Transverse colon (tissue), 4 donors: Measurements from ENCODE around the gene C11orf21. TPM values are rescaled to one million over a fixed set of nuclear protein-coding genes. Genes with fewer than 3 reads are reported as not detected.

ENCODE experiments used
- DNase-seq: peaks from one replicate; pipeline ENCODE4 v3.0.0-alpha.2; 2019
- H3K27ac ChIP-seq, 4 donors: fragments of 200-600 bp; sonication (generic); 2 replicates each; pipeline ENCODE4 v1.5.1; 2016 to 2018; ENCODE audit warnings: inconsistent platforms in 4 of 4
- H3K27me3 ChIP-seq: fragments of 200-600 bp; sonication (generic); 2 replicates; pipeline ENCODE4 v1.5.1; 2017; ENCODE audit warnings: inconsistent platforms
- H3K36me3 ChIP-seq, 4 donors: fragments of 200-600 bp; sonication (generic); 2 replicates each; pipeline ENCODE4 v1.5.1; 2017 to 2019; ENCODE audit warnings: inconsistent platforms in 4 of 4
- H3K4me1 ChIP-seq, 4 donors: fragments of 200-600 bp; sonication (generic); 2 replicates each; pipeline ENCODE4 v1.5.1; 2017 to 2020; ENCODE audit warnings: inconsistent platforms in 4 of 4
- H3K4me3 ChIP-seq, 4 donors: fragments of 200-600 bp; sonication (generic); 1 replicate in 1 of 4; 2 replicates in 3 of 4; pipeline versions ENCODE4 v1.5.1 to v1.6.1; 2017 to 2019; ENCODE audit warnings: inconsistent platforms in 4 of 4
- H3K9me3 ChIP-seq, 2 donors: fragments of 200-600 bp; sonication (generic); 2 replicates each; pipeline ENCODE4 v1.5.1; 2017 to 2019; ENCODE audit warnings: inconsistent platforms in 2 of 2
- EP300 ChIP-seq: sonication (generic); formaldehyde crosslinking; IDR thresholded peaks from one replicate; pipeline ENCODE4 v1.6.1; 2017; ENCODE audit warnings: antibody characterized with exemption, low read depth
- POLR2A ChIP-seq: fragments of 450-650 bp; IDR thresholded peaks from one replicate; pipeline ENCODE4 v1.6.1; 2016; ENCODE audit warnings: antibody characterized with exemption, mild to moderate bottlenecking, moderate library complexity
- POLR2AphosphoS5 ChIP-seq, 3 donors: sonication (generic); formaldehyde crosslinking; IDR thresholded peaks; one replicate each; pipeline ENCODE4 v1.6.1; 2016; ENCODE audit warnings: antibody characterized with exemption in 3 of 3
- WGBS, 2 donors: methylation state at CpG; one replicate each; pipeline ENCODE4 v1.1.5; 2018; ENCODE audit warnings: low coverage in 1 of 2; 5-methylcytosine and 5-hydroxymethylcytosine counted together
- in situ Hi-C, 4 donors: fragments of 200-750 bp; cut with MboI; loops; one replicate each; pipeline versions ENCODE4 v1.15.0 to v1.15.1; 2017; ENCODE audit warnings: low sequenced_read_pairs in 3 of 4, low pct_ligation_motif_present in 1 of 4, low pct_unique_long_range_greater_than_20kb in 1 of 4
- intact Hi-C: fragments of 100-400 bp; cut with DNase I; formaldehyde crosslinking; loops from one replicate; pipeline ENCODE4 v1.15.1; 2023; ENCODE audit warnings: low total_unique reads
- total RNA-seq, 4 donors: library from RNA; depleted of rRNA; stranded (reverse); fragments of >200 nt; gene quantifications; one replicate each; pipeline ENCODE4 v1.1.0, GENCODE V29; 2016
- TF ChIP-seq, protein P1 (sequence below), 5 experiments: fragments of 200-600 bp in 3 of 5; fragments of 450-650 bp in 2 of 5; sonication (generic) in 3 of 5; IDR thresholded peaks; 1 replicate in 2 of 5; 2 replicates in 3 of 5; pipeline ENCODE4 v1.5.1; 2016 to 2017; ENCODE audit warnings: antibody characterized with exemption in 5 of 5, inconsistent platforms in 3 of 5, mild to moderate bottlenecking in 2 of 5, moderate library complexity in 1 of 5

Gene C11orf21
- total RNA-seq, 4 donors from 2014 or later, result 0.27 TPM; not detected in 3

DNA sequence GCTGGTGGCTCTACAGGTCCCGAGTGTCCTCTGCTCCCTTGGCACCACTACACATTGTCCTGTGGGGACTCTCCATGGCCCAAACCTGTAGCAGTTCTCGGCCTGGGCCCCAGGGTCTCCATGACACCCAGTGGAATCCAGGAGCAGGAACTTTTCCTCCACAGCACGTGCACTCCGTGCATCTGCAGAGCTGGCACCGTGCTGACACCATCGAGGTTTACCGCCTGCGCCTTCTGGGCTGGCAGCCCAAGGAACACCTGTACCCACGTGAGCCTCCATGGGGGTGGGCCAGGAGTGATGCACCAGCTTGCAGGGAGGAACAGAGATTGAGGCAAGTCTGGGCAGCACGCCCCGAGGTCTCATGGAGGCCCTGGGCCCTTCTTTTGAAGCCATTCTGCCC lies 25.3 kb upstream of the C11orf21 start:
- Histone ChIP-seq H3K36me3 (no peaks in the 10 kb centered on the region), H3K27ac (no peak overlapping the region), H3K27me3 (no peaks in the 10 kb centered on the region), H3K9me3 (no peaks in the 10 kb centered on the region), H3K4me3 (no peak overlapping the region), H3K4me1 (no peaks in the 10 kb centered on the region)
- intact Hi-C loops, result no loop called here
- WGBS, 2 donors, result 84% methylated on average over 11 of the region's 11 CpGs; no CpG with 5 or more reads in 1 of the 2 donors
- in situ Hi-C loops, result no loop called here
- DNase-seq, result no peak
- TF ChIP-seq POLR2A (no peak), POLR2AphosphoS5 (IDR thresholded peaks at IDR 0.05) (no peak), EP300 (no peak)
- TF ChIP-seq, protein P1, sequence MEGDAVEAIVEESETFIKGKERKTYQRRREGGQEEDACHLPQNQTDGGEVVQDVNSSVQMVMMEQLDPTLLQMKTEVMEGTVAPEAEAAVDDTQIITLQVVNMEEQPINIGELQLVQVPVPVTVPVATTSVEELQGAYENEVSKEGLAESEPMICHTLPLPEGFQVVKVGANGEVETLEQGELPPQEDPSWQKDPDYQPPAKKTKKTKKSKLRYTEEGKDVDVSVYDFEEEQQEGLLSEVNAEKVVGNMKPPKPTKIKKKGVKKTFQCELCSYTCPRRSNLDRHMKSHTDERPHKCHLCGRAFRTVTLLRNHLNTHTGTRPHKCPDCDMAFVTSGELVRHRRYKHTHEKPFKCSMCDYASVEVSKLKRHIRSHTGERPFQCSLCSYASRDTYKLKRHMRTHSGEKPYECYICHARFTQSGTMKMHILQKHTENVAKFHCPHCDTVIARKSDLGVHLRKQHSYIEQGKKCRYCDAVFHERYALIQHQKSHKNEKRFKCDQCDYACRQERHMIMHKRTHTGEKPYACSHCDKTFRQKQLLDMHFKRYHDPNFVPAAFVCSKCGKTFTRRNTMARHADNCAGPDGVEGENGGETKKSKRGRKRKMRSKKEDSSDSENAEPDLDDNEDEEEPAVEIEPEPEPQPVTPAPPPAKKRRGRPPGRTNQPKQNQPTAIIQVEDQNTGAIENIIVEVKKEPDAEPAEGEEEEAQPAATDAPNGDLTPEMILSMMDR (IDR thresholded peaks at IDR 0.05), result no peak

- no peaks in the 10 kb centered on the region for H3K9me3 ChIP-seq
- WGBS, 2 donors, result 42 to 75% methylated on average over 1 to 2 of the region's 2 CpGs
- intact Hi-C loops (no loop called here), in situ Hi-C loops (no loop called here)
- H3K4me3 ChIP-seq, result no peak overlapping the region
- TF ChIP-seq, protein P1 (IDR thresholded peaks at IDR 0.05), result no peak
- TF ChIP-seq EP300 (no peak), POLR2A (no peak), POLR2AphosphoS5 (IDR thresholded peaks at IDR 0.05) (no peak)
- no peak for DNase-seq
- H3K27ac ChIP-seq, result no peak overlapping the region
- no peaks in the 10 kb centered on the region for H3K27me3 ChIP-seq
- no peaks in the 10 kb centered on the region for H3K36me3 ChIP-seq
- H3K4me1 ChIP-seq, result no peaks in the 10 kb centered on the region
Observed at GRCh38 chr11:2325719-2326118, 24.0 kb upstream of the C11orf21 start.

- in situ Hi-C loops, result no loop called here
- TF ChIP-seq, protein P1 (IDR thresholded peaks at IDR 0.05), result no peak
- no peak for TF ChIP-seq POLR2AphosphoS5 (IDR thresholded peaks at IDR 0.05)
- no peak for TF ChIP-seq POLR2A
- TF ChIP-seq EP300, result no peak
- WGBS, 2 donors, result 92% methylated on average over 4 of the region's 4 CpGs; no CpG with 5 or more reads in 1 of the 2 donors
- intact Hi-C loops, result no loop called here
- Histone ChIP-seq H3K27me3 (no peaks in the 10 kb centered on the region), H3K4me3 (no peak overlapping the region), H3K36me3 (no peaks in the 10 kb centered on the region), H3K27ac (no peak overlapping the region), H3K9me3 (no peaks in the 10 kb centered on the region), H3K4me1 (no peaks in the 10 kb centered on the region)
- DNase-seq, result no peak
Observed at GRCh38 chr11:2325123-2325522, 23.4 kb upstream of the C11orf21 start.

DNA sequence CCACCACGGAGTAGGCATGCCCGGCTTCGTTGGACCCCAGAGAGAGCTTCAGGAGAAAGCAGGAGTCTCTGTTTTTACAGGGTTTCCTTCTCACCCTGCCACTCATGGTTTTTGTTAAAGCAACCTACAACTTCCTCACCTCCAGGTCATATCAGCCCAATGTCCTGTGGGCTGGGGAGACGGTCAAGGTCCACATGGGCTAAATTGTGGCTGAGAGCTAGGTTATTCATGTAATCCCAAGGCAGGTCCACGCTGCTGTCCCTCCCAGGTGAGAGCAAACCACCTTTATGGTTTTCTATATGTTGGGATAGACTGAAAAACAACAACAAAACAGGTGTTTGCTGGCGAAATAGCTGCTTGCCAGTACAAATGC lies 19.6 kb upstream of the C11orf21 start:
- WGBS, 2 donors, result 78 to 81% methylated on average over 3 to 6 of the region's 6 CpGs
- no peak for DNase-seq
- intact Hi-C loops, result no loop called here
- Histone ChIP-seq H3K36me3 (no peaks in the 10 kb centered on the region), H3K4me3 (no peak overlapping the region), H3K9me3 (no peaks in the 10 kb centered on the region), H3K27me3 (no peaks in the 10 kb centered on the region), H3K27ac (no peak overlapping the region), H3K4me1 (no peaks in the 10 kb centered on the region)
- TF ChIP-seq, protein P1 (IDR thresholded peaks at IDR 0.05), result no peak
- TF ChIP-seq POLR2AphosphoS5 (IDR thresholded peaks at IDR 0.05) (no peak), POLR2A (no peak), EP300 (no peak)
- in situ Hi-C loops, result loop anchor here in 1 of 4 donors (25.0 kb wide), 1 partner anchor 566 kb away; the partner anchor contains the start of gene CDKN1C
